ENCODE data around the gene POU4F2. TPM values are rescaled to one million over a fixed set of nuclear protein-coding genes. Genes with fewer than 3 reads are reported as not detected.

POU4F2 gene
- total RNA-seq, 2 donors from 2014 or later: not detected

- H3K4me1 ChIP-seq: no peaks in the 10 kb centered on the region
- H3K9ac ChIP-seq (ENCODE audit: low read depth in 2 of 2, low read length in 2 of 2): no peak overlapping the region
- H3K27me3 ChIP-seq: peaks cover 46% of the 10 kb centered on the region
- no peaks in the 10 kb centered on the region for H3K9me3 ChIP-seq
- TF ChIP-seq CTCF (IDR thresholded peaks at IDR 0.05): no peak
- intact Hi-C loops (cut with DNase I): no loop called here
- no peaks in the 10 kb centered on the region for H3K36me3 ChIP-seq
- H3K27ac ChIP-seq: no peak overlapping the region
- no peak overlapping the region for H3K4me3 ChIP-seq
- no peak for DNase-seq
Observed at GRCh38 chr4:146634825-146635224, 3.9 kb upstream of the POU4F2 start.

- Histone ChIP-seq H3K36me3 (no peaks in the 10 kb centered on the region), H3K27me3 (peaks cover 57% of the 10 kb centered on the region), H3K4me1 (no peaks in the 10 kb centered on the region), H3K4me3 (no peak overlapping the region), H3K9me3 (no peaks in the 10 kb centered on the region), H3K9ac (ENCODE audit: low read depth in 2 of 2, low read length in 2 of 2) (no peak overlapping the region), H3K27ac (no peak overlapping the region)
- no peak for TF ChIP-seq CTCF (IDR thresholded peaks at IDR 0.05)
- intact Hi-C loops (cut with DNase I): no loop called here
- DNase-seq: no peak
Observed at GRCh38 chr4:146637621-146638332, 916 bp upstream of the POU4F2 start.

- intact Hi-C loops (cut with DNase I): no loop called here
- Histone ChIP-seq H3K9me3 (no peaks in the 10 kb centered on the region), H3K36me3 (no peaks in the 10 kb centered on the region), H3K9ac (ENCODE audit: low read depth in 2 of 2, low read length in 2 of 2) (no peak overlapping the region), H3K27me3 (peaks cover 52% of the 10 kb centered on the region), H3K4me1 (no peaks in the 10 kb centered on the region), H3K4me3 (no peak overlapping the region), H3K27ac (no peak overlapping the region)
- DNase-seq: no peak
- no peak for TF ChIP-seq CTCF (IDR thresholded peaks at IDR 0.05)
Observed at GRCh38 chr4:146638333-146638785, 334 bp upstream of the POU4F2 start.

- intact Hi-C loops (cut with DNase I): no loop called here
- Histone ChIP-seq H3K4me1 (no peaks in the 10 kb centered on the region), H3K4me3 (no peak overlapping the region), H3K36me3 (no peaks in the 10 kb centered on the region), H3K9ac (ENCODE audit: low read depth in 2 of 2, low read length in 2 of 2) (no peak overlapping the region), H3K9me3 (no peaks in the 10 kb centered on the region), H3K27me3 (peaks cover 48% of the 10 kb centered on the region), H3K27ac (no peak overlapping the region)
- no peak for TF ChIP-seq CTCF (IDR thresholded peaks at IDR 0.05)
- DNase-seq: no peak
Observed at GRCh38 chr4:146639506-146639932, 826 bp downstream of the POU4F2 start.

- Histone ChIP-seq H3K27me3 (peaks cover 42% of the 10 kb centered on the region), H3K9me3 (no peaks in the 10 kb centered on the region), H3K4me3 (no peak overlapping the region), H3K36me3 (no peaks in the 10 kb centered on the region), H3K27ac (no peak overlapping the region), H3K4me1 (no peaks in the 10 kb centered on the region), H3K9ac (ENCODE audit: low read depth in 2 of 2, low read length in 2 of 2) (no peak overlapping the region)
- intact Hi-C loops (cut with DNase I): no loop called here
- TF ChIP-seq CTCF (IDR thresholded peaks at IDR 0.05): no peak
- DNase-seq: no peak
Observed at GRCh38 chr4:146640021-146640464, 1.4 kb downstream of the POU4F2 start.

All from colonic mucosa (tissue), 4 donors.